ENCODE measurements around the gene FAM222A. TPM values are rescaled to one million over a fixed set of nuclear protein-coding genes. Genes with fewer than 3 reads are reported as not detected.

FAM222A gene
- total RNA-seq, 1 donor from 2014 or later, result 7.8 TPM

DNA sequence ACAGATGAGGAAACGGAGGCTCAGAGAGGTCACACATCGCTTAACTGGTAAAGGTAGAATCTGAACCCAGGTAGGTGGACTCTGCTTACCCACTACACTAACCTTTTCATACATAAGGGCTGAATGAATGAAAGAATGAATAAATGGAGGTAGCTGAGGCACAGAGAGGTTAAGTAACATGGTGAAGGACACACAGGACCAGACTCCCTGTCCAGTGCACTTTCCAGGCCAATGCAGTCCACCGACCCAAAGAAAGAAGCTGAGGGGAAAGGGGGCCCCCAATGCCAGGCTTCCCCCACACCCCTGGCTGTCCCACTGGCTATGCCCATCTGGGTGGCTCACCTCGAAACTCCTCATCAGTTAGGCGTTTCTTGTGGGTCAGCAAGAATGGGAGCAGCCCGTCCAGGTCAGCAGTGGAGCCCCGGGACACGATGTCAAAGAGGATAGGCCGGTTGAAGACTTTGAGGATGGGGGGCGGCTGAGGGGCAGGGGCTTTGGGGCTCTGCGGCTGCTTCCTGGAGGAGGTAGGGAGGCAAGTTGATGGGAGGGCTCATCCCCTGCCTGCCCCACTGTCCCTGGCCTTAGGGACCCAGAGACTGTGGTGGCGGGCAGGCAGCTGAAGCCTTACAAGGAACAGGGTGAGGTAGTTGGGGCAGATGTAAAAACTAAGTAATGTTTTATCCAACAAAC lies 94.5 kb downstream of the FAM222A start:
- DNase-seq (ENCODE audit: low spot score), result no peak
- intact Hi-C loops (cut with DNase I), result no loop called here

DNA sequence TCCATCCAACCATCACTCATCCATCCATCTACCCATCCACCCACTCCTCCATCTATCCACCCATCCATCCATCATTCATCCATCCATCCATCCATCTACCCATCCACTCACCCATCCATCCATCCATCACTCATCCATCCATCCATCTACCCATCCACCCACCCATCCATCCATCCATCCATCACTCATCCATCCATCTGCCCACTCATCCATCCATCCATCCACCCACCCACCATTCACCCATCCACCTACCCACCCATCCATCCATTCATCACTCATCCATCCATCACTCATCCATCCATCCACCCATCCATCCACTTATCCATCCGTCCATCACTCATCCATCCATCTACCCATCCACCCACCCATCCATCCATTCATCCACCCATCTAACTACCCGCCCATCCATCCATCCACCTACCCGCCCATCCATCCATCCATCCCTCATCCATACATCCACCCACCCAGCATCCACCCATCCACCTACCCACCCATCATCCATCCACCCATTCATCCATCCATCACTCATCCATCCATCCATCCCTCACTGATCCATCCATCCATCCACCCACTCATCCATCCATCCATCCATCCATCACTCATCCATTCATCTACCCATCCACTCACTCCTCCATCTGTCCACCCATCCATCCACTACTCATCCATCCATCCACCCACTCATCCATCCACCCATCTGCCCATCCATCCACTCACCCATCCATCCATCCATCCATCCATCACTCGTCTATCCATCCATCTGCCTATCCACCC lies 95.4 kb downstream of the FAM222A start:
- intact Hi-C loops (cut with DNase I), result no loop called here
- DNase-seq (ENCODE audit: low spot score), result no peak

DNA sequence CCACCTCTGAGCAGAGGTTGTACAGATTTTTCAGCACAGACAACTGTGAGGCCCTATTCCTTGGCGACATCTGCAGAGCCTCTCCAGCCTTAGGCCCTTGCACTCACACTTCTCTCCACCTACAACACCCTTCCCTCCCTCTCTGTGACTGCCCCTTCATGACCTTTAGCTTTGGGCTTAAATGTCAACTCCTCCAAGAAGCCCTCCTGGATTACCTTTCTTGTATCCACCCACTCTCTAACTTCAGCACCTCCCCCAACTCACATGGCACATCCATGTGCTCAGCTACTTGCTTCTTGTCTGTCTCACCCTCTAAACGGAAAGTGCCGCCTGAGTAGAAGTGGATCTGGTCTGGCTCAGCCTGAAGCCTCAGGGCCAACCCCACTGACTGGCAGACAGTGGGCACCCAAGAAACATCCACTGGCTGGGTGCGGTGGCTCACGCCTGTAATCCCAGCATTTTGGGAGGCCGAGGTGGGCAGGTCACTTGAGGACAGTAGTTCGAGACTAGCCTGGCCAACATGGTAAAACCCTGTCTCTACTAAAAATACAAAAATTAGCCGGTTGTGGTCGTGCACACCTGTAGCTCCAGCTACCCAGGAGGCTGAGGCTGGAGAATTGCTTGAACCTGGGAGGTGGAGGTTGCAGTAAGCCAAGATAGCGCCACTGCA lies 97.5 kb downstream of the FAM222A start:
- intact Hi-C loops (cut with DNase I), result no loop called here
- DNase-seq (ENCODE audit: low spot score), result no peak

DNA sequence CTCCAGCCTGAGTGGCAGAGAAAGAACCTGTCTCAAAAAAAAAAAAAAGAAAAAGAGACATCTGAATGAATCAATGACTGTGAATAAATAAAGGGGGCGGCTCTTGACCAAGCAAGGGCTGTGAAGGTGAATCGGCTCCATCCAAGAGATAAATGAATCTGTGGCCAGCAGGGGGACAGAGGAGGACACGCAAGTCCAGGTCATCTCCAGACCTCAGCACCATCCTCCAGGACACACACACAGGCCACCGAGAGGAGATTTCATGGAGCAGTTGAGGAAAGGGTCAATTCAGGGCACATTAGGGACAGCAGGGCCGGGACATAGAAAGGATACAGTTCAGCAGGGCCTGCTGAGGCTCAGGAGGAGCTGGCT lies 98.0 kb downstream of the FAM222A start:
- intact Hi-C loops (cut with DNase I), result no loop called here
- DNase-seq (ENCODE audit: low spot score), result no peak

DNA sequence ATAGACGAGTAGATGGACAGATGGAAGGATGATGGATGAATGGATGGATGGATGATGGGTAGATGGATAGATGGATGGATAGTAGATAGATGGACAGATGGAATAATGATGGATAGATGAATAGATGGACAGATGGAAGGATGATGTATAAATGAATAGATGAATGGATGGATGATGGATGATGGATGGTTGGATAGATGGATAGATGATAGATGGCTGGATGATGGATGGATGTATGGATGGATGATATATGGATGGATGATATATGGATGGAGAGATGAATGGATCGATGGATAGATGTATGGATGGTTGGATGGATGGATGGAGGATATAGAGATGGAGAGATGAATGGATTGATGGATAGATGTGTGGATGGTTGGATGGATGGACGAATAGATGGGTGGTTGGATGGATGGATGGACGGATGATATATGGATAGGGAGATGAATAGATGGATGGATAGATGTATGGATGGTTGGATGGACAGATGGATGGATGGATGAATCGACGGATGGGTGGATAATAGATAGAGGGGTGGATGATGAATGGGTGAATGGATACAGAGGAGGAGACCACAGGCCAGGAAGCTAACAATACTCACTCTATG lies 100.3 kb downstream of the FAM222A start:
- no peak for DNase-seq (ENCODE audit: low spot score)
- intact Hi-C loops (cut with DNase I), result no loop called here

DNA sequence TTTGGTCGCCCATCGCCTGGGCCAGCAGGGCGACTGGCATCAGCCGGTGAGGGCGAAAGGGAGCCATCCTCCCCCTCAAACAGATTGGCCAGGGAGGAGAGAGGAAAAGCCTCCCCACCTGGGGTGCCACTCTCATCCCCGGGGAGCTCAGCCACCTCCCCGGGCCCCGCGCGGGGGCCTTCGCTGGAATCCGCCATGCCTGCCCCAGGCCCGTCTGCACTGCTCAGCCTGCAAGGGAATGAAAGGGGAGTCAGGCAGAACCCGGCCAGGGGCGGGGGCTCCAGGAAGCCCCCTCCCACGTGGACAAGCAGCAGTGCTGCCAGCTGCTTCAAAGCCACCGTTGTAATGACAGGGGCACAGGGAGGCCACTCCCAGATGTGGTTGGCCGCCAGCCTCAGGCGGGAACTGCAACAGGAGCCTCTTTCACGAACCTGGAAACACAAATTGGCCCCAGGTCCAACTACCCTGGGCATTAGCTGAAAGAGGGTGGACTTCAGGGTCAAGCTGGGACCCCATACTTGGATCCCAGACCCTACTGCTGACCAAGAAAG lies 101.0 kb downstream of the FAM222A start:
- intact Hi-C loops (cut with DNase I), result no loop called here
- no peak for DNase-seq (ENCODE audit: low spot score)

DNA sequence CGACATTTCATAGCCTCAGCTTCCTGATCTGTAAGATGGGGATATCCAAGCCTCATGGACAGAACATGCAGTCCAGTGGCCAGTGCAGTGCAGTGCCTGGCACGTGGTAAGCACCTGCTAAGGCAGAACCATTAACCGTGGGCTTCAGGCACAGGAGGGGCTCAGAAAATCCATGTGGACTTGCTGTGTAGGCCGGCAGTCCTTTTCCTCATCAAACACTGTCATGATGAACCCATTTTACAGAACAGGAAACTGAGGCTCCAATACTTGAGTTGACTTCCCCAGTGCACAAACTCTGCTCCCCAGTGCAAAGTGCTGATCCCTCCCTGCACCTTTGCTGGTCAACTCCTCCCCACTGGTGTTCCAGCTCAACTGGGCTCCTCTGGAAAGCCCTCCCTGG lies 101.6 kb downstream of the FAM222A start:
- DNase-seq (ENCODE audit: low spot score), result no peak

DNA sequence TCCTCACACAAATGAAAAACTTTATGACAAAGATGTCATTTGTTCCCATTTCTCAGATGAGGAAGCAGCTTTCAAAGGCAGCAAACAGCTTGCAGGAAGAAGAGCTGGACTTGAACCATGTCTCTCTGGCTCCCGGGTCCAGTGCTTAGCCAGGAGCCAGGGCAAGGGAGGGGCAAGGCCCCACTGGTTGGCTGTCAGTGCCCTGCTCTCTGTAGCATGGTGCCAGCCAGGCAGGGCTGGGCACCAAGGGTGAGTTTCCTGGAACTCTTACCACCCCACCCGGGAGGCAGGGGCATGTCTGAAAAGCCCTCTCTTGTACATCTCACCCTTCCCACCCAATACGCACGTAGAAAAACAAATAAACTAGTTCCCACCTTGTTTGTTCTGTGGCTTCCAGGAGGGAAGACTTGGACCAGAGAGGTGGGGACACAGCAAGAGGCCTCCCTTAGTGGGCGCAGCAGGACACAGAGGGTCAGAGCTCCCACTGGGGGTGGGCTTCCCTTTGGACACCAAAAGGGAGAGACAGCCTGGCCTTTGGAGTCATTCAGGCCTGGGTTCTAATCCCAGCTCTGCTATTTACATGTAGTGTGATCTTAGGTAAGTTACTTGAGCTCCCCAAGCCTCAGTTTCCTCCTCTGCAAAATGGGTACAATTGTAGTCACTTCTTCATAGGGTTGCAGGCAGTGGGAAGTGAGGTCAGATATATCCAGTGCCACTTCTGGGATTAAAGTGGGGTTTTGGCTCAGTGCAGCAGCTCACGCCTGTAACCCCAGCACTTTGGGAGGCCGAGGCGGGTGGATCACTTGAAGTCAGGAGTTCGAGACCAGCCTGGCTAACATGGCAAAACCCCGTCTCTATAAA lies 102.4 kb downstream of the FAM222A start:
- no peak for DNase-seq (ENCODE audit: low spot score)
- intact Hi-C loops (cut with DNase I), result no loop called here

More for the DNA sequence above, 101.6 kb downstream of the FAM222A start:
- intact Hi-C loops (cut with DNase I), result no loop called here

DNA sequence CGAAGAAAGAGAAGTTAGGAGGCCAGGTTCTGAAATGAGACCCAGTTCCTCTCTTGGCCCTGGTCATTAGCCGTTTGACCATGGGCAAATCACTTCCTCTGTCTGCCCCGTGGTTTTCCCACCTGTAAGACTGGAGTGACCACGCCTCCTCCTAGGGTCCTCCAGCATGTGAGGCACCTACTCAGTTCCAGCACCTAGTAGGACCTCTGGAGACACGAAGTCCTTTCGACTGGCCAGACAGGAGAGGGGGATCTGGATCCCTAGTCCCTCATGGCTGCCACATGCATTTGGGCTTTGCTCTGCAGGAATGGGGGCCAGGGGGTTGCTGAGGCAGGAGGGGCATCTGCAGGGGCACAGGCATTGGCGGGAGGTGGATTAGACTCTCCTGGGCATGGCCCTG lies 103.2 kb downstream of the FAM222A start:
- intact Hi-C loops (cut with DNase I), result no loop called here
- DNase-seq (ENCODE audit: low spot score), result no peak

DNA sequence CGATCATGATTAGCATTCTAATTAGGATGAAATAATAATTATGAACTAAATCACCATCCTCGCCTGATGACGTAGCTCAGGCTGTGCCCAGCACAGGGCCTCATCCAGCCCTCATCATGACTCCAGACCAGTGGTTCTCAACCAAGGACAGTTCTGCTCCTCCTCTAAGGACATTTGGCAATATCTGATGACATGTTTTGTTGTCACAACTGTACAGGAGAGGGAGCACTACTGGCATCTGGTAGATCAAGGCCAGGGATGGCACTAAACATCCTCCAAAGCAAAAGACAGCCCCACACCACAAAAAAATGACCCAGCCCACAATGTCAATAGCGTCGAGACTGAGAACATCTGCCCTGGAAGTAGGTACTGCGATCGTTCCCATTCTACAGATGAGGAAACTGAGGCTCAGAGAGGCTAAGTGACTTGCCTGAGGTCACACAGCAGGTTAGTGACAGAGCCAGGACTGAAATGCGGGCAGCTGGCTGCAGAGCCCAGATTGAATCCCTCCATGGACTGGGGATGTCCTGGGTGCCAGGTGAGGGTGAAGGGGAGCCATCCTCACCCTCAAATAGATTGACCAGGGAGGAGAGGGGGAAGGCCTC lies 104.1 kb downstream of the FAM222A start:
- no peak for DNase-seq (ENCODE audit: low spot score)
- intact Hi-C loops (cut with DNase I), result no loop called here

DNA sequence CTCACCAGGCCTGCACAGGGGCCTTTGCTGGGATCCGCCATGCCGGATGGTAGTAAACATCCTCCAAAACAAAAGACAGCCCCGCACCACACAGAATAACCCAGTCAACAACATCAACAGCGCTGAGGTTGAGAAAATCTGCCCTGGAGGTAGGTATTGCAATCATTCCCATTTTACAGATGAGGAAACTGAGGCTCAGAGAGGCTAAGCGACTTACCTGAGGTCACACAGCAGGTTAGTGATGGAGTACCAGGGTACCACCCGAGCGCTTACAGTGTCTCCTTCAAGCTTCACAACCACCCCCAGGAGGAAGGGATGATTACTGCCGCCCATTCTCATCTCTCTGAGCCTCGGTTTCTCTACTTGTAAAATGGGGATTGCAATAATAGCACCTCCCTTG lies 104.6 kb downstream of the FAM222A start:
- intact Hi-C loops (cut with DNase I), result no loop called here

DNA sequence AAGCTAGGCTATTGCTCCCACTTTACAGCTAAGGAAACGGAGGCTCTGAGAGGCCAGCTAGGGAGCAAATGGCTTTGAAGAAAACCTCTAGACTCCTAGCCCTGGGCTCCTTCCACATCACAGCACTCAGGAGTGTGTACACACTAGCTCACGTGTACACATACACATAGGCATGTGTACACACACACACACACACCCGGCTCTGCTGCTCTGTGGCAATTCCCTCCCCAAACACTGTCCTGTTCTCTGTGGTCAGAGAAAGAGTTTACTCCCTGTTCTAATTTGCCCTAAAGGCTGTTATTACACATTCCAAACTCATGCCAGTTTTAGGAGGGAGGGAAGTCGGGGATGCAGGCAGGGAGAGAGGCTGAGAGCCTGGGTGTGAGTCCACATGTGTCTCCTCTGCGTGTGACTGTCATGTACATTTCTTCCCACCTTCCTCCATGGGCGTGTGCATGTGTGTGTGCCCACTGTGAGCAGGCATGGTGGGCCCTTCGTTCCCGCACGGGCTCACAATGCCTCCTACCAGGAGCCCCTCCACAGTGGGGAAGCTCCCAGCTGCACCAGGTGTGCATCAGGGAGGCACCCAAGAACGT lies 105.4 kb downstream of the FAM222A start:
- intact Hi-C loops (cut with DNase I), result no loop called here
- no peak for DNase-seq (ENCODE audit: low spot score)

More for the DNA sequence above, 104.6 kb downstream of the FAM222A start:
- DNase-seq (ENCODE audit: low spot score), result no peak

Other genes with a start within 250 kb of the FAM222A start
- gene KCTD10, start 236.5 kb upstream of the FAM222A start, total RNA-seq, result 42.3 TPM
- gene UBE3B, start 236.2 kb upstream of the FAM222A start, total RNA-seq, result 47.1 TPM
- 41.3 TPM for gene MMAB, start 140.3 kb upstream of the FAM222A start, total RNA-seq
- gene MVK, start 140.0 kb upstream of the FAM222A start, total RNA-seq, result 12.4 TPM
- gene TRPV4, start 119.6 kb downstream of the FAM222A start, total RNA-seq, result 0.46 TPM
- gene GLTP, start 166.7 kb downstream of the FAM222A start, total RNA-seq, result 23.3 TPM
- 9.3 TPM for gene TCHP, start 186.4 kb downstream of the FAM222A start, total RNA-seq